ENCODE results near the gene ADRA2C. TPM values are rescaled to one million over a fixed set of nuclear protein-coding genes. Genes with fewer than 3 reads are reported as not detected.

The ADRA2C gene
- total RNA-seq, 2 experiments from 2014 or later, result not detected

DNA sequence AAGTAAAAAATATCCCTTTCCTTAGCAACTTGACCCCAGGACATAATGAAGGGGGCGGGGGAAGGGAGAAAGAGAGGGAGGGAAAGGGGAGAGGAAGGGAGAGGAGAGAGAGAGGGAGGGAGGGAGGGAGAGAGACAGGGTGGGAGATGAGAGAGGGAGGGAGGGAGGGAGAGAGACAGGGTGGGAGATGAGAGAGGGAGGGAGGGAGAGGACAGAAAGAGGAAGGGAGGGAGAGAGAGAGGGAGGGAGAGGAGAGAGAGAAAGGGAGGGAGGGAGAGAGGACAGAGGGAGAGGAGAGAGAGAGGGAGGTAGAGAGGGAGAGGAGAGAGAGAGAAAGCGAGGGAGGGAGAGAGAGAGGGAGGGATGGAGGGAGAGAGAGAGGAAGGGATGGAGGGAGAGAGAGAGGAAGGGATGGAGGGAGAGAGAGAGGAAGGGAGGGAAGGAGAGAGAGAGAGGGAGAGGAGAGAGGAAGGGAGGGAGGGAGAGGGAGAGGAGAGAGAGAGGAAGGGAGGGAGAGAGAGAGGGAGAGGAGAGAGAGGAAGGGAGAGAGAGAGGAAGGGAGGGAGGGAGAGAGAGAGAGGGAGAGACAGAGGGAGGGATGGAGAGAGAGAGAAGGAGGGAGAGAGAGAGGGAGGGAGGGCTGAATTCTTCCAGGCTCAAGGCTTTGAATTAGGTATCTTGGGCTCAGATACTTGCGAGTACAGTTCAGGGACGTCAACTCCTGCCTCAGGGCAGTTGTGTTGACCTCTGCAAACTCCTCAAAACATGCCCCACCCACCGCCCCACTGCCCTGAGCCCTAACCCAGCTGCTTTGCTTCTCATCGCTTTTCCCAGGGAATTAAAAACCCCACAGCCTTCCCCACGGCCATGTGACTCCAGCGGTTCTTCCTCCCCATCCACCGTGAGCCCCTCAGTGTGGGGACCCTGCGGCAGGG is 40.0 kb upstream of the ADRA2C start:
- Histone ChIP-seq H3K27ac (ENCODE audit: low read depth in 1 of 2, low read length in 2 of 2) (no peak overlapping the region), H3K4me3 (ENCODE audit: low read length) (no peak overlapping the region), H3K4me1 (ENCODE audit: insufficient read depth, low read length) (no peaks in the 10 kb centered on the region), H3K36me3 (ENCODE audit: insufficient read depth, low read length) (no peaks in the 10 kb centered on the region), H3K27me3 (ENCODE audit: control insufficient read depth in 1 of 2, insufficient read depth in 2 of 2, low read length in 2 of 2) (peaks cover 37 to 39% of the 10 kb centered on the region in 2 experiments), H3K9me3 (ENCODE audit: control insufficient read depth in 1 of 2, insufficient read depth in 1 of 2, low read length in 2 of 2) (peaks cover 0 to 46% of the 10 kb centered on the region in 2 experiments)
- ChIA-PET POLR2A (no interaction called here), CTCF (no interaction called here)
- Mint-ChIP-seq H3K36me3 (ENCODE audit: low read depth) (no peaks in the 10 kb centered on the region), H3K9me3 (no peaks in the 10 kb centered on the region), H3K4me1 (ENCODE audit: low read depth) (peaks cover 5% of the 10 kb centered on the region), H3K4me3 (no peak overlapping the region), H3K27ac (no peak overlapping the region), H3K27me3 (peaks cover 30% of the 10 kb centered on the region)
- TF ChIP-seq, protein P1, sequence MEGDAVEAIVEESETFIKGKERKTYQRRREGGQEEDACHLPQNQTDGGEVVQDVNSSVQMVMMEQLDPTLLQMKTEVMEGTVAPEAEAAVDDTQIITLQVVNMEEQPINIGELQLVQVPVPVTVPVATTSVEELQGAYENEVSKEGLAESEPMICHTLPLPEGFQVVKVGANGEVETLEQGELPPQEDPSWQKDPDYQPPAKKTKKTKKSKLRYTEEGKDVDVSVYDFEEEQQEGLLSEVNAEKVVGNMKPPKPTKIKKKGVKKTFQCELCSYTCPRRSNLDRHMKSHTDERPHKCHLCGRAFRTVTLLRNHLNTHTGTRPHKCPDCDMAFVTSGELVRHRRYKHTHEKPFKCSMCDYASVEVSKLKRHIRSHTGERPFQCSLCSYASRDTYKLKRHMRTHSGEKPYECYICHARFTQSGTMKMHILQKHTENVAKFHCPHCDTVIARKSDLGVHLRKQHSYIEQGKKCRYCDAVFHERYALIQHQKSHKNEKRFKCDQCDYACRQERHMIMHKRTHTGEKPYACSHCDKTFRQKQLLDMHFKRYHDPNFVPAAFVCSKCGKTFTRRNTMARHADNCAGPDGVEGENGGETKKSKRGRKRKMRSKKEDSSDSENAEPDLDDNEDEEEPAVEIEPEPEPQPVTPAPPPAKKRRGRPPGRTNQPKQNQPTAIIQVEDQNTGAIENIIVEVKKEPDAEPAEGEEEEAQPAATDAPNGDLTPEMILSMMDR (IDR thresholded peaks at IDR 0.05), result no peak
- DNase-seq (no peak), ATAC-seq (ENCODE audit: poor library complexity) (no peak)
- intact Hi-C loops (cut with DNase I, micrococcal nuclease), result no loop called here

DNA sequence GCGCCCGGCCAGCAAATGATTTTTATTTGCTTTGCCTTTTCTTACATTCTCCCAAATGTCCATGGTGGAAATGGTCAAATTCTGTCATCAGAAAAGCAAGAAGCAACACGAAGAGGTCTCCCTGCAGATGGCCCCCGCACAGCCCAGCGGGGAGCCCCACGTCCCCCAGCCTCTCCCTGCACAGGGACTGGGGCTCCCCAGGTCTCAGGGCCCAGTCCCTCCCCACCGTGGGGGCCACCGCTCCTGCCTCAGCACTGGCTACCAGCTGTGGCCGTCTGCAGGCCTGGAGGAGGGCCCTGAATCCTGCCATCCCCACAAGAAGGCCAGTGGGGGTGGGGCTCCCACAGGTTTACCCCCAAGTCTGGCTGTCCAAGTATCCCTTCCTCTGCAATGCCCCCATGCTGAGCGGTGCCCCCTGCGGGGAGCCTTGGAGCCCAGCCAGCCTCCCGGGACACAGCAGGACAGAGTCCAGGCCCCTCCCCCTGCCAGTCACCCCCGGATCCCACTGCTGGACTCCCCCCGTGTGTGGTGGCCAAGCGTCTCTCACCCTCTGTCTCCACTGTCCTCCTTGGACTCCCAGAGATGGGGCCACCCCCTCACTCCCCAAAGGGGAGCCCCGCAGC is 38.2 kb upstream of the ADRA2C start:
- intact Hi-C loops (cut with DNase I, micrococcal nuclease), result no loop called here
- Mint-ChIP-seq H3K9me3 (no peaks in the 10 kb centered on the region), H3K4me1 (ENCODE audit: low read depth) (peaks cover 5% of the 10 kb centered on the region), H3K27me3 (peaks cover 25% of the 10 kb centered on the region), H3K36me3 (ENCODE audit: low read depth) (no peaks in the 10 kb centered on the region), H3K4me3 (no peak overlapping the region), H3K27ac (no peak overlapping the region)
- H3K27me3 ChIP-seq (ENCODE audit: control insufficient read depth in 1 of 2, insufficient read depth in 2 of 2, low read length in 2 of 2), result peaks cover 26 to 31% of the 10 kb centered on the region in 2 experiments
- DNase-seq (no peak), ATAC-seq (ENCODE audit: poor library complexity) (no peak)
- H3K4me3 ChIP-seq (ENCODE audit: low read length), result no peak overlapping the region
- peaks cover 0 to 44% of the 10 kb centered on the region in 2 experiments for H3K9me3 ChIP-seq (ENCODE audit: control insufficient read depth in 1 of 2, insufficient read depth in 1 of 2, low read length in 2 of 2)
- no peak overlapping the region for H3K27ac ChIP-seq (ENCODE audit: low read depth in 1 of 2, low read length in 2 of 2)
- TF ChIP-seq, protein P1 (IDR thresholded peaks at IDR 0.05), result no peak
- H3K4me1 ChIP-seq (ENCODE audit: insufficient read depth, low read length), result no peaks in the 10 kb centered on the region
- ChIA-PET CTCF (no interaction called here), POLR2A (no interaction called here)
- no peaks in the 10 kb centered on the region for H3K36me3 ChIP-seq (ENCODE audit: insufficient read depth, low read length)

- peaks cover 16 to 19% of the 10 kb centered on the region in 2 experiments for H3K27me3 ChIP-seq (ENCODE audit: control insufficient read depth in 1 of 2, insufficient read depth in 2 of 2, low read length in 2 of 2)
- TF ChIP-seq, protein P1 (IDR thresholded peaks at IDR 0.05), result no peak
Measured at GRCh38 chr4:3729188-3729881, 36.9 kb upstream of the ADRA2C start.

More at GRCh38 chr4:3729188-3729881, 36.9 kb upstream of the ADRA2C start:
- intact Hi-C loops (cut with DNase I, micrococcal nuclease), result no loop called here
- no peaks in the 10 kb centered on the region for H3K9me3 Mint-ChIP-seq
- H3K27ac Mint-ChIP-seq, result no peak overlapping the region
- H3K36me3 ChIP-seq (ENCODE audit: insufficient read depth, low read length), result no peaks in the 10 kb centered on the region
- DNase-seq (no peak), ATAC-seq (ENCODE audit: poor library complexity) (no peak)
- peaks cover 0 to 38% of the 10 kb centered on the region in 2 experiments for H3K9me3 ChIP-seq (ENCODE audit: control insufficient read depth in 1 of 2, insufficient read depth in 1 of 2, low read length in 2 of 2)
- no peak overlapping the region for H3K27ac ChIP-seq (ENCODE audit: low read depth in 1 of 2, low read length in 2 of 2)
- peaks cover 5% of the 10 kb centered on the region for H3K4me1 Mint-ChIP-seq (ENCODE audit: low read depth)
- peaks cover 16% of the 10 kb centered on the region for H3K27me3 Mint-ChIP-seq
- CTCF ChIA-PET, result no interaction called here
- no peak overlapping the region for H3K4me3 Mint-ChIP-seq
- POLR2A ChIA-PET, result no interaction called here
- no peak overlapping the region for H3K4me3 ChIP-seq (ENCODE audit: low read length)
- H3K36me3 Mint-ChIP-seq (ENCODE audit: low read depth), result no peaks in the 10 kb centered on the region
- H3K4me1 ChIP-seq (ENCODE audit: insufficient read depth, low read length), result no peaks in the 10 kb centered on the region
